H9 (cell line): ENCODE data around the gene SERP1. TPM values are rescaled to one million over a fixed set of nuclear protein-coding genes. Genes with fewer than 3 reads are reported as not detected.

Experiments
- DNase-seq: peaks from one replicate; pipeline ENCODE4 v3.0.0-alpha.2; 2017
- H2AFZ ChIP-seq: one replicate; pipeline ENCODE4 v1.6.1; 2013; ENCODE audit warnings: mild to moderate bottlenecking, low read length, control low read depth, moderate library complexity
- H2AK5ac ChIP-seq: 2 replicates; pipeline ENCODE4 v1.6.1; 2013; ENCODE audit warnings: low read length, control low read depth, mixed read lengths; ENCODE audit not compliant: insufficient read length
- H2BK120ac ChIP-seq: one replicate; pipeline ENCODE4 v1.6.1; 2013; ENCODE audit warnings: low read depth, mild to moderate bottlenecking, low read length, control low read depth, inconsistent platforms; ENCODE audit not compliant: poor library complexity, severe bottlenecking
- H2BK12ac ChIP-seq: 2 replicates; pipeline ENCODE4 v1.6.1; 2013; ENCODE audit warnings: low read length, control low read depth, mixed read lengths, low read depth; ENCODE audit not compliant: insufficient read length
- H2BK15ac ChIP-seq: 2 replicates; pipeline ENCODE4 v1.6.1; 2013; ENCODE audit warnings: low read depth, low read length, control low read depth
- H2BK20ac ChIP-seq: one replicate; pipeline ENCODE4 v1.6.1; 2013; ENCODE audit warnings: low read depth, mild to moderate bottlenecking, low read length, control low read depth, inconsistent platforms; ENCODE audit not compliant: poor library complexity, severe bottlenecking
- H2BK5ac ChIP-seq: 2 replicates; pipeline ENCODE4 v1.6.1; 2013; ENCODE audit warnings: low read length, control low read depth, mixed read lengths; ENCODE audit not compliant: insufficient read length
- H3K14ac ChIP-seq: 2 replicates; pipeline ENCODE4 v1.6.1; 2013; ENCODE audit warnings: low read length, control low read depth; ENCODE audit not compliant: insufficient read depth
- H3K18ac ChIP-seq: 2 replicates; pipeline ENCODE4 v1.6.1; 2013; ENCODE audit warnings: low read depth, mild to moderate bottlenecking, mixed read lengths, low read length, control low read depth; ENCODE audit not compliant: insufficient read length
- H3K23ac ChIP-seq: 2 replicates; pipeline ENCODE4 v1.6.1; 2013; ENCODE audit warnings: low read length, control low read depth, mixed read lengths, low read depth; ENCODE audit not compliant: insufficient read length
- H3K23me2 ChIP-seq: 2 replicates; pipeline ENCODE4 v1.6.1; 2013; ENCODE audit warnings: low read depth, mild to moderate bottlenecking, mixed read lengths, low read length, control low read depth; ENCODE audit not compliant: insufficient read length, poor library complexity, severe bottlenecking
- H3K27ac ChIP-seq: 2 replicates; pipeline ENCODE4 v1.5.1; 2013; ENCODE audit warnings: low read length, control low read depth, mixed read lengths, low read depth; ENCODE audit not compliant: insufficient read length
- H3K27me3 ChIP-seq: 2 replicates; pipeline ENCODE4 v1.6.1; 2013; ENCODE audit warnings: low read length, control low read depth, inconsistent platforms; ENCODE audit not compliant: insufficient read depth
- H3K4ac ChIP-seq: 2 replicates; pipeline ENCODE4 v1.6.1; 2013; ENCODE audit warnings: low read depth, mild to moderate bottlenecking, control low read depth, inconsistent platforms, low read length, moderate library complexity
- H3K4me1 ChIP-seq: 2 replicates; pipeline ENCODE4 v1.6.1; 2013; ENCODE audit warnings: low read length, control low read depth, inconsistent platforms; ENCODE audit not compliant: insufficient read depth
- H3K4me2 ChIP-seq: 2 replicates; pipeline ENCODE4 v1.6.1; 2013; ENCODE audit warnings: low read length, control low read depth, mixed read lengths; ENCODE audit not compliant: insufficient read length, insufficient read depth
- H3K56ac ChIP-seq: 2 replicates; pipeline ENCODE4 v1.6.1; 2013; ENCODE audit warnings: low read depth, mild to moderate bottlenecking, mixed read lengths, low read length, control low read depth; ENCODE audit not compliant: insufficient read length
- H3K79me1 ChIP-seq: 2 replicates; pipeline ENCODE4 v1.6.1; 2013; ENCODE audit warnings: low read depth, mild to moderate bottlenecking, moderate library complexity, low read length, control low read depth, inconsistent platforms; ENCODE audit not compliant: insufficient read depth, poor library complexity, severe bottlenecking
- H3K79me2 ChIP-seq: 2 replicates; pipeline ENCODE4 v1.6.1; 2013; ENCODE audit warnings: low read length, control low read depth, inconsistent platforms; ENCODE audit not compliant: insufficient read depth
- H3K9ac ChIP-seq: 2 replicates; pipeline ENCODE4 v1.6.1; 2013; ENCODE audit warnings: low read length, control low read depth, mixed read lengths; ENCODE audit not compliant: insufficient read length; ENCODE audit errors: extremely low read depth
- H3K9me3 ChIP-seq: one replicate; pipeline ENCODE4 v1.6.1; 2013; ENCODE audit warnings: low read depth, low read length, inconsistent platforms; ENCODE audit not compliant: control insufficient read depth
- H3T11ph ChIP-seq: one replicate; pipeline ENCODE4 v1.6.1; 2013; ENCODE audit warnings: mild to moderate bottlenecking, low read length, control low read depth, inconsistent platforms
- H4K20me1 ChIP-seq: one replicate; pipeline ENCODE4 v1.6.1; 2013; ENCODE audit not compliant: control insufficient read depth, insufficient read length, insufficient read depth
- H4K5ac ChIP-seq: 2 replicates; pipeline ENCODE4 v1.6.1; 2013; ENCODE audit warnings: low read depth, mild to moderate bottlenecking, mixed read lengths, low read length, control low read depth; ENCODE audit not compliant: insufficient read length
- H4K8ac ChIP-seq: replicated peaks from 2 replicates; pipeline ENCODE4 v1.6.1; 2013; ENCODE audit warnings: low read length, control low read depth, mixed read lengths, low read depth; ENCODE audit not compliant: insufficient read length
- H4K91ac ChIP-seq: 2 replicates; pipeline ENCODE4 v1.6.1; 2013; ENCODE audit warnings: low read depth, mild to moderate bottlenecking, moderate library complexity, mixed read lengths, low read length, control low read depth; ENCODE audit not compliant: insufficient read length
- H3K27ac Mint-ChIP-seq, 3 experiments: 2 replicates in 2 of 3; 3 replicates in 1 of 3; pipeline ENCODE4 v1.8.0; 2020 to 2021; ENCODE audit warnings: mixed read lengths in 3 of 3, mild to moderate bottlenecking in 1 of 3, moderate library complexity in 1 of 3
- H3K27me3 Mint-ChIP-seq: 2 replicates; pipeline ENCODE4 v1.8.0; 2021; ENCODE audit warnings: low read depth, mild to moderate bottlenecking, moderate library complexity, mixed read lengths
- H3K36me3 Mint-ChIP-seq, 3 experiments: 2 replicates in 2 of 3; 3 replicates in 1 of 3; pipeline ENCODE4 v1.8.0; 2020 to 2021; ENCODE audit warnings: low read depth in 3 of 3, mixed read lengths in 3 of 3; ENCODE audit not compliant: insufficient read depth in 1 of 3
- H3K4me1 Mint-ChIP-seq, 2 experiments: 2 replicates each; pipeline ENCODE4 v1.8.0; 2020; ENCODE audit warnings: mixed read lengths in 2 of 2
- H3K4me3 Mint-ChIP-seq, 2 experiments: 2 replicates in 1 of 2; 3 replicates in 1 of 2; pipeline ENCODE4 v1.8.0; 2020 to 2021; ENCODE audit warnings: mild to moderate bottlenecking in 2 of 2, mixed read lengths in 2 of 2, moderate library complexity in 1 of 2
- H3K9me3 Mint-ChIP-seq, 2 experiments: 2 replicates in 1 of 2; 3 replicates in 1 of 2; pipeline ENCODE4 v1.8.0; 2020; ENCODE audit warnings: mild to moderate bottlenecking in 2 of 2, mixed read lengths in 2 of 2, moderate library complexity in 1 of 2
- CTCF ChIP-seq: fragments of 200-600 bp; sonication (generic); conservative IDR thresholded peaks from 3 replicates; pipeline ENCODE4 v1.8.0; 2021; ENCODE audit warnings: antibody characterized with exemption, mild to moderate bottlenecking
- WGBS: extraction: QIAGEN DNeasy Blood & Tissue Kit; methylation state at CpG from one replicate; pipeline ENCODE4 v1.1.7; 2013; ENCODE audit warnings: missing lambda C conversion rate, low lambda C conversion rate, mixed read lengths; ENCODE audit not compliant: insufficient read length; ENCODE audit errors: extremely low coverage; 5-methylcytosine and 5-hydroxymethylcytosine counted together
- total RNA-seq: library from RNA; stranded (reverse); gene quantifications from 2 replicates; pipeline ENCODE4 v1.2.1, GENCODE V29; 2021

SERP1 gene
- total RNA-seq, 1 experiment from 2014 or later: 84.8 TPM

GRCh38 chr3:150519026-150519425 lies 27.3 kb downstream of the SERP1 start:
- H2AFZ ChIP-seq: no peak overlapping the region
- no peak overlapping the region for H3K27ac Mint-ChIP-seq

More at GRCh38 chr3:150519026-150519425, 27.3 kb downstream of the SERP1 start:
- Histone ChIP-seq H2AK5ac (no peak overlapping the region), H3K4ac (no peak overlapping the region), H3K4me2 (no peak overlapping the region), H2BK12ac (no peak overlapping the region), H2BK120ac (no peak overlapping the region), H3K18ac (no peak overlapping the region), H3T11ph (no peak overlapping the region), H3K27ac (no peak overlapping the region), H2BK15ac (no peak overlapping the region), H3K79me2 (no peaks in the 10 kb centered on the region), H3K56ac (no peak overlapping the region), H3K9ac (no peak overlapping the region), H4K20me1 (no peaks in the 10 kb centered on the region), H2BK5ac (no peak overlapping the region), H2BK20ac (no peak overlapping the region), H3K14ac (no peak overlapping the region), H4K8ac (no peak overlapping the region), H4K5ac (no peak overlapping the region), H3K79me1 (no peaks in the 10 kb centered on the region), H3K23ac (no peak overlapping the region), H3K9me3 (no peaks in the 10 kb centered on the region), H3K23me2 (no peaks in the 10 kb centered on the region), H4K91ac (no peak overlapping the region), H3K27me3 (no peaks in the 10 kb centered on the region), H3K4me1 (no peaks in the 10 kb centered on the region)
- no CpG with 5 or more reads among the region's 3 CpGs for WGBS
- DNase-seq: no peak
- no peak for TF ChIP-seq CTCF
- Mint-ChIP-seq H3K4me3 (no peak overlapping the region), H3K36me3 (peaks cover 11 to 25% (median 17%) of the 10 kb centered on the region in 3 experiments), H3K4me1 (peaks cover 0 to 5% of the 10 kb centered on the region in 2 experiments; a peak in 2 of 4 replicates), H3K9me3 (peaks cover 18 to 32% of the 10 kb centered on the region in 2 experiments), H3K27me3 (no peaks in the 10 kb centered on the region)
